Uterus (tissue), 4 donors: ENCODE measurements around the gene PTBP3. TPM values are rescaled to one million over a fixed set of nuclear protein-coding genes. Genes with fewer than 3 reads are reported as not detected.
"Not testable (repeated sequence)": the region's sequence is repeated elsewhere in the genome, so short reads cannot be mapped to it uniquely, and the experiment has no call there.

Experiments used
- DNase-seq, 2 donors: peaks; one replicate each; pipeline ENCODE4 v3.0.0-alpha.2; 2019 to 2020
- H3K27ac ChIP-seq, 2 donors: fragments of 200-600 bp; sonication (generic); 1 replicate in 1 of 2; 2 replicates in 1 of 2; pipeline ENCODE4 v1.5.1; 2016 to 2018
- H3K27me3 ChIP-seq, 2 donors: fragments of 200-600 bp; sonication (generic); one replicate each; pipeline ENCODE4 v1.5.1; 2018 to 2019; ENCODE audit warnings: control low read depth in 1 of 2
- H3K36me3 ChIP-seq, 2 donors: fragments of 200-600 bp; sonication (generic); one replicate each; pipeline ENCODE4 v1.5.1; 2019; ENCODE audit warnings: control low read depth in 1 of 2
- H3K4me1 ChIP-seq, 2 donors: fragments of 200-600 bp; sonication (generic); one replicate each; pipeline ENCODE4 v1.5.1; 2018 to 2019; ENCODE audit warnings: control low read depth in 1 of 2
- H3K4me3 ChIP-seq, 2 donors: fragments of 200-600 bp; sonication (generic); 1 replicate in 1 of 2; 2 replicates in 1 of 2; pipeline ENCODE4 v1.5.1; 2018 to 2019; ENCODE audit warnings: mild to moderate bottlenecking in 1 of 2
- H3K9me3 ChIP-seq, 2 donors: fragments of 200-600 bp; sonication (generic); one replicate each; pipeline ENCODE4 v1.5.1; 2019; ENCODE audit warnings: control low read depth in 1 of 2
- POLR2A ChIP-seq, 2 donors: fragments of 450-650 bp; IDR thresholded peaks; one replicate each; pipeline ENCODE4 v1.6.1; 2016; ENCODE audit warnings: antibody characterized with exemption in 2 of 2, mild to moderate bottlenecking in 1 of 2, moderate library complexity in 1 of 2
- intact Hi-C: fragments of 100-400 bp; cut with DNase I; formaldehyde crosslinking; loops from one replicate; pipeline ENCODE4 v1.15.1; 2023; ENCODE audit warnings: low total_unique reads
- total RNA-seq, 4 donors: library from RNA; depleted of rRNA in 3 of 4; stranded (reverse); fragments of >200 nt in 3 of 4; gene quantifications; one replicate each; pipeline versions ENCODE4 v1.1.0 to v1.2.4, GENCODE V29; 2014 to 2023
- TF ChIP-seq, protein P1 (sequence below), 4 experiments: fragments of 200-600 bp in 2 of 4; fragments of 450-650 bp in 2 of 4; sonication (generic) in 2 of 4; IDR thresholded peaks; one replicate each; pipeline ENCODE4 v1.5.1; 2016 to 2019; ENCODE audit warnings: antibody characterized with exemption in 4 of 4, mild to moderate bottlenecking in 2 of 4, moderate library complexity in 1 of 4
- donor health status: DM: yes; HTN: yes; CAD: no.

PTBP3 gene
- total RNA-seq, 4 donors from 2014 or later = 25.0 to 64.6 (median 36.2) TPM

DNA sequence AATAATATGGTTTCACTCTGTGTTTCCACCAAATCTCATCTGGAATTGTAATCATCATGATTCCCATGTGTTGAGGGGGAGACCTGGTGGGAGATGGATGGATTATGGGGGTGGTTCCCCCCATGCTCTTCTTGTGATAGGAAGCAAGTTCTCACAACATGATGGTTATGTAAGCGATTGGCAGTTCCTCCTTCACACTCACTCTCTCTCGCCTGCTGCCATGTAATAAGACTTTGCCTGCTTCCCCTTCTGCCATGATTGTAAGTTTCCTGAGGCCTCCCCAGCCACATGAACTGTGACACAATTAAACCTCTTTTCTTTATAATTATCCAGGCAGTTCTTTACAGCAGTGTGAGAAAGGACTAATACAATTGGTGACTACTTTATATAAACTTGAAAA lies 48.4 kb downstream of the PTBP3 start:
- H3K4me3 ChIP-seq = no peak overlapping the region
- H3K4me1 ChIP-seq = no peaks in the 10 kb centered on the region
- no peak for DNase-seq
- intact Hi-C loops = no loop called here
- no peaks in the 10 kb centered on the region for H3K9me3 ChIP-seq
- no peak for TF ChIP-seq POLR2A (IDR thresholded peaks at IDR 0.05)
- TF ChIP-seq, protein P1, sequence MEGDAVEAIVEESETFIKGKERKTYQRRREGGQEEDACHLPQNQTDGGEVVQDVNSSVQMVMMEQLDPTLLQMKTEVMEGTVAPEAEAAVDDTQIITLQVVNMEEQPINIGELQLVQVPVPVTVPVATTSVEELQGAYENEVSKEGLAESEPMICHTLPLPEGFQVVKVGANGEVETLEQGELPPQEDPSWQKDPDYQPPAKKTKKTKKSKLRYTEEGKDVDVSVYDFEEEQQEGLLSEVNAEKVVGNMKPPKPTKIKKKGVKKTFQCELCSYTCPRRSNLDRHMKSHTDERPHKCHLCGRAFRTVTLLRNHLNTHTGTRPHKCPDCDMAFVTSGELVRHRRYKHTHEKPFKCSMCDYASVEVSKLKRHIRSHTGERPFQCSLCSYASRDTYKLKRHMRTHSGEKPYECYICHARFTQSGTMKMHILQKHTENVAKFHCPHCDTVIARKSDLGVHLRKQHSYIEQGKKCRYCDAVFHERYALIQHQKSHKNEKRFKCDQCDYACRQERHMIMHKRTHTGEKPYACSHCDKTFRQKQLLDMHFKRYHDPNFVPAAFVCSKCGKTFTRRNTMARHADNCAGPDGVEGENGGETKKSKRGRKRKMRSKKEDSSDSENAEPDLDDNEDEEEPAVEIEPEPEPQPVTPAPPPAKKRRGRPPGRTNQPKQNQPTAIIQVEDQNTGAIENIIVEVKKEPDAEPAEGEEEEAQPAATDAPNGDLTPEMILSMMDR (IDR thresholded peaks at IDR 0.05) = no peak
- H3K27ac ChIP-seq = no peak overlapping the region
- H3K27me3 ChIP-seq = no peaks in the 10 kb centered on the region
- no peaks in the 10 kb centered on the region for H3K36me3 ChIP-seq

DNA sequence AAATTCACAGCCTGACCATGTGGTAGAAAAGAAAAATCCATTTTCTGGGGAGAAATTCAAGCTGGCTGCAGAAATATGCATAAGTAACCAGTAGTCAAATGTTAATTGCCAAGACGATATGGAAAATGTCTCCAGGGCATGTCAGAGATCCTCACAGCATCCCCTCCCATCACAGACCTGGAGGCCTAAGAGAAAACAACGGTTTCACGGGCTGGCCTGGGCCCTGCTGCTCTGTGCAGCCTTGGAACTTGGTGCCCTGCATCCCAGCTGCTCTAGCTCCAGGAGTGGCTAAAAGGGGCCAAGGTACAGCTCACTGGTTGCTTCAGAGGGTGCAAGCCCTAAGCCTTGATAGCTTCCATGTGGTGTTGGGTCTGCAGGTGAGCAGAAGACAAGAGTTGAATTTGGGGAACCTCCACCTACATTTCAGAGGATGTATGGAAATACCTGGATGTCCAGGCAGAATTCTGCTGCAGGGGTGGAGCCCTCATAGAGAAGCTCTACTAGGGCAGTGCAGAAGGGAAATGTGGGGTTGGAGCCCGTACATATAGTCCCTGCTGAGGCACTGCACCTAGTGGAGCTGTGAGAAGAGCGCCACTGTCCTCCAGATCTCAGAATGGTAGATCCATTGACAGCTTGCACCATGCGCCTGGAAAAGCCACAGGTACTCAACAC lies 49.7 kb downstream of the PTBP3 start:
- intact Hi-C loops = no loop called here
- no peak for DNase-seq
- Histone ChIP-seq H3K27me3 (no peaks in the 10 kb centered on the region), H3K4me3 (no peak overlapping the region), H3K9me3 (no peaks in the 10 kb centered on the region), H3K36me3 (no peaks in the 10 kb centered on the region), H3K4me1 (no peaks in the 10 kb centered on the region), H3K27ac (no peak overlapping the region)
- no peak for TF ChIP-seq POLR2A (IDR thresholded peaks at IDR 0.05)
- TF ChIP-seq, protein P1 (IDR thresholded peaks at IDR 0.05) = no peak

DNA sequence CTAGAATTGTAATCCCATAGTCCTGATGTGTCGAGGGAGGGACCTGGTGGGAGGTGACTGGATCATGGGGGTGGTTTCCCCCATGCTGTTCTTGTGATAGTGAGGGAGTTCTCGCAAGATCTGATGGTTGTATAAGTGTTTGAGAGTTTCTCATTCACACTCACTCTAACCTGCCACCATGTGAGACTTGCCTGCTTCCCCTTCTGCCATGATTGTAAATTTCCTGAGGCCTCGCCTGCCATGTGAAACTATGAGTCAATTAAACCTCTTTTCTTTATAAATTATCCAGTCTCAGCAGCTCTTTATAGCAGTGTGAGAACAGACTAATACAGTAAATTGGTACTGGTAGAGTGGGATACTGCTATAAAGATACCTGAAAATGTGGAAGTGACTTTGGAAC lies 50.6 kb downstream of the PTBP3 start:
- intact Hi-C loops, H3K4me1 ChIP-seq, H3K27me3 ChIP-seq, DNase-seq, H3K9me3 ChIP-seq, H3K36me3 ChIP-seq, H3K27ac ChIP-seq, H3K4me3 ChIP-seq: not testable (repeated sequence)

DNA sequence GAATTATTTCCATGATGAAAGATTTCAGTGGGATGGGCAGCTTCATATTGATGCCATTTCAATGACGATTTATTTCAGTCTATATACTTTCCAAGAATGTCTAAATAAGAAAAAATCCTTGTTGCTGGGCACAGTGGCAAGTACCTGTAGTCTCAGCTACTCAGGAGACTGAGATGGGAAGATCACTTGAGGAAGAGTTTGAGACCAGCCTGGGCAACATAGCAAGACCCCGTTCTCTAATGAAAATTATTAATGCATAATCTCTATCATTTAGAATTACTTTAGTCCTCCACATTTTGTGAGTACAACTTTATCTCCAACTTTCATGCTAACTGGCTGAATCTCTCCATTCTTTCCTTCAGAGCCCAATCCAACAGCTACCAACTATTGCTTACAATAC lies 52.5 kb downstream of the PTBP3 start:
- intact Hi-C loops = no loop called here
- no peak for TF ChIP-seq POLR2A (IDR thresholded peaks at IDR 0.05)
- TF ChIP-seq, protein P1 (IDR thresholded peaks at IDR 0.05) = no peak

DNA sequence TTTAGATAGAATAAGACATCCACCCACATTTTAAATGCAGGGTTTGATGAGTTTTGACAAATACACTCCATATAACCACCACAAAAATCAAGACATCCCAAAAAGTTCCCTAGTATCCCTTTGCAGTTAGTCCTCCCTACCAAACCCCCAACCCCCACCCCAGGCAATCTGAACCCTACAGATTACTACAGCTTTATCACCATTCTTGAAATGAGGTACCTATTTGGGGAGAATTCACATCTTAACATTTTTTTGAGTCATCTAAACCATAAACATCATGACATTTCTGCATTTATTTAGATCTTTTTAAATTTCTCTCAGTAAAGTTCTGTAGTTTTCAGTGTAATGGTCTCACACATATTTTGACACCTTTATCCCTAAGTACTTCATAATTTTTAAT lies 53.9 kb downstream of the PTBP3 start:
- DNase-seq = no peak
- Histone ChIP-seq H3K4me3 (no peak overlapping the region), H3K4me1 (no peaks in the 10 kb centered on the region), H3K27me3 (no peaks in the 10 kb centered on the region), H3K9me3 (no peaks in the 10 kb centered on the region), H3K36me3 (no peaks in the 10 kb centered on the region), H3K27ac (no peak overlapping the region)
- TF ChIP-seq, protein P1 (IDR thresholded peaks at IDR 0.05) = no peak
- intact Hi-C loops = no loop called here

More for the DNA sequence above, 52.5 kb downstream of the PTBP3 start:
- Histone ChIP-seq H3K27me3 (no peaks in the 10 kb centered on the region), H3K4me1 (no peaks in the 10 kb centered on the region), H3K27ac (no peak overlapping the region), H3K4me3 (no peak overlapping the region), H3K36me3 (no peaks in the 10 kb centered on the region), H3K9me3 (no peaks in the 10 kb centered on the region)
- DNase-seq = no peak

DNA sequence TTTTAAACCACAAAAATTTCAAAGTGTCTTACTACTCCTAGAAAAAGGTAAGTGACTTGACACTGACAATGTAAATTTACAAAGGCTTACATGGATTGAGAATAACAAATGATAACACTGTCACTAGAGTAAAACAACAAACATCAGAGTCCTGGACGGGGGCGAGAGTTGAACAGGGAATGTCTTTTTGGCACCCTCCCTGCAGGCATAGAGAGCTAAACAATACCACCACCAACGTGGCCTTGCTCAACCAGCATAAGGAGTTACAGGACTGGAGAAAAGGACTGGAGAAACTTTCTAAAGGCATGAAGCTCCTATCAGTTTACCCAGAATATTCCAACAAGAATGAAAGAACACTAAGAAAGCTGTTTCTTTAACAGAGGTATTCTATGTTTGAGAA lies 55.3 kb downstream of the PTBP3 start:
- intact Hi-C loops = no loop called here

More for the DNA sequence above, 55.3 kb downstream of the PTBP3 start:
- H3K27me3 ChIP-seq = no peaks in the 10 kb centered on the region
- H3K27ac ChIP-seq = no peak overlapping the region
- no peak for DNase-seq
- no peaks in the 10 kb centered on the region for H3K4me1 ChIP-seq
- H3K4me3 ChIP-seq = no peak overlapping the region
- TF ChIP-seq POLR2A (IDR thresholded peaks at IDR 0.05) = no peak
- TF ChIP-seq, protein P1 (IDR thresholded peaks at IDR 0.05) = no peak
- H3K36me3 ChIP-seq = no peaks in the 10 kb centered on the region
- H3K9me3 ChIP-seq = no peaks in the 10 kb centered on the region
